Prostate gland (tissue), 2 donors: Measurements from ENCODE around the gene ERCC5.

Source experiments
- CTCF ChIP-seq, 4 experiments: fragments of 200-600 bp in 2 of 4; fragments of 450-650 bp in 2 of 4; sonication (generic) in 2 of 4; IDR thresholded peaks; 1 replicate in 3 of 4; 2 replicates in 1 of 4; pipeline ENCODE4 v1.5.1; 2016 to 2019; ENCODE audit warnings: antibody characterized with exemption in 4 of 4, mild to moderate bottlenecking in 2 of 4, moderate library complexity in 2 of 4
- POLR2A ChIP-seq: fragments of 450-650 bp; IDR thresholded peaks from one replicate; pipeline ENCODE4 v1.6.1; 2016; ENCODE audit warnings: antibody characterized with exemption, mild to moderate bottlenecking
- POLR2AphosphoS5 ChIP-seq: sonication (generic); formaldehyde crosslinking; IDR thresholded peaks from one replicate; pipeline ENCODE4 v1.6.1; 2017; ENCODE audit warnings: antibody characterized with exemption

DNA sequence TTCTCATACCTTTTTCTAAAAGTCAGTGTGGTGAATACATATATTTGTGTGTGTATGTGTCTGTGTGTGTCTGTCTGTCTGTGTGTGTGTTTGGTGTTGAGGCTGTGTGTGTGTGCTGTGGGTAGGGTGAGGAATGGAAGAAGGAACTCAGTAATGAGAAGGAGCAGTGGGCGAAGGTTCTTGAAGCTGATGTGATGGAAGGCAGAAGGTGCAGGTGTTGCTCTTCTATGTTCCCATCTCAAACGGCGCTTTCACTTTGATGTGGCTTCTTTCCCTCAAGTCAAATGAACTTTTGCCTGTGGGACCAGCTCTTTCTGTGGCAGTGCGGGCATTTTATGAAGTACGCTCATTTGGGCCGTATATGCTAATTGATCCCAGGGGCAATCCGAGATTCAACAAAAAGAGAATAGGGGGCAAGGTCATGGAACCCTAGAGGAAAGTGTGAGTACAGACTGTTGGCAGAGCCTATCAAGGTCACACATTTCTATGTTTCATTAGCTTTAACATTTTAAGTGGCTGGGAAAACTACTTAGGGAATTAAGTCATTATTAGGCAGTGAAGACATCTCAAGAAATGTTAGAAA, 31.7 kb upstream of the ERCC5 start:
- no peak for TF ChIP-seq CTCF (IDR thresholded peaks at IDR 0.05)
- TF ChIP-seq POLR2AphosphoS5: no peak
- no peak for TF ChIP-seq POLR2A
